Raji (cell line): ENCODE results near the gene SMIM28.

ENCODE experiments used
- POLR2A ChIP-seq: IDR thresholded peaks from 2 replicates; pipeline ENCODE4 v1.6.1; 2011; ENCODE audit warnings: low read depth, low read length, control low read depth; ENCODE audit not compliant: insufficient read depth

SMIM28 gene

DNA sequence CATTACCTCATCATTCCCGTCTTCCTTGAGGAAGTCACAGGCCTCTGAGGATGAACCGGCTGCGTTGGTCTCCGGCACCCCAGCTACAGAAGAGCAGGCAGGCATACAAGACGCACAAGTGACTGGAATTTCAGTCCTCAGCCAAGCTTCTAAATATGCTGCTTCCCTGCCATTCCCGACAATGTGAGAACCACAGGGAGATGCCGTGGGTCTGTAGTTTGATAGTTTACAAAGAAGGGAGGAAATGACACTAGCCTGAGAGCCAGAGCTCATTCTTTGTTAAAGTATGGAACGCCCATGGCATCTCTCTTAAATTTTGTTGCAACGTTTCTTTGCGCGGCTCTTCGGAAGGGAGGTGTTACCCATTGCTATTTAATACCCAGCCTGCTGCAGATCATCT is 52.1 kb downstream of the SMIM28 start:
- TF ChIP-seq POLR2A, result no peak

- no peak for TF ChIP-seq POLR2A
Observed at GRCh38 chr6:138430361-138431145, 52.8 kb downstream of the SMIM28 start.

DNA sequence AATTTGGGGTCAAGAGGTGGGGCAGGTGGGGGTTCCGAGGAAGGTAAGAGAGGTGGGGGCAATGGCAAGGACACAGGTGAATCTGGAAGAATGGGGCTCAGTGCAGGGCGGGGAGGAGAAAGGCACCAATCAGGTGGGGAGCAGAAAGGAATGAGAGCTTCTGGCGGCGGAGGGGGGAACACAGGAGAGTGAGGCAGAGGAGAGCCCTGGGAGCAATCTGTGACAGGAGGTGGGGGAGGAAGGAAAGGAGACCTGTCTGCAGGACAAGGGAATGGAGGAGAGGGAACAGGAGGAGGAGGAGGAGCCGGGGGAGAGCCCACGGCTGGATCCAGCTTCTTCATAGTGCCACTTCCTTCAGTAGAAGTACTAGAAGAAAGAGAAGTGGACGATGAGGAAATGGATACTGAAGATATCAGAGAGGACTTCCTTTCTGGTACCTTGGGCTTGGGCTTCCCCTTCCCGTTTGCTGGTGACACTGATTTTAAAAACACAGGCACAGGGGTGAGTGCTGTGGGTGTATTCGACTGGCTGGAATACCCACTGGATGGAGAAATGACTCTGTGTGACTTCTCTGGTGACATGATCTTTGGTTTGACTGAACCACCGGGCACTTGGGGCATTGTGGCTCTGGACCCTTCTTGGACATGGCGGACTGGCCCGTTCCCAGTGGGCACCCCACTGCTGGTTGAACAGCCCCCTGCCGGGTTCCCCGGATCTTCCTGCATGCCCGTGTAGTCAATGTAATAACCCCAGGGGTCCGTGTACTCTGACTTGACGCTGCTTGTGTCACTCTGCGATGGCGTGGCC is 53.8 kb downstream of the SMIM28 start:
- no peak for TF ChIP-seq POLR2A

DNA sequence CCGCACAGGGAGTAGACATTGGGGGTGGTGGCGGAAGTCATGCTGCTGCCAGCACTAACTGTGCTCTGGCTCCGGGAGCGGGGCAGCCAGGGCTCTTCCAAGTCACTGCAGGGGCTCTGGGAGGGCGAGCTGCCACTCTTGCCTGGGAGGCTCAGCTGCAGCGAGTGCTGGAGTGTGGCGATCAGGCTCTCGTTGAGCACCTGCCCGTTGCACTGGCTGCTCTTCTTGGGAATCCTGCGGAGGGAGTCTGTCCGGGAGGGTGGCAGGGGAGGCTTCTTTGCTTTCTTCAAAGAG is 54.3 kb downstream of the SMIM28 start:
- no peak for TF ChIP-seq POLR2A
